ENCODE measurements around the gene BCL2L15. TPM values are rescaled to one million over a fixed set of nuclear protein-coding genes. Genes with fewer than 3 reads are reported as not detected.

BCL2L15 gene
- total and polyA plus RNA-seq, 2 experiments from 2014 or later = 0.32 TPM; not detected in 1

- no peak overlapping the region for H3K9ac ChIP-seq
- H3K4me2 ChIP-seq (ENCODE audit: unreplicated experiment) = no peak overlapping the region
- H3F3A ChIP-seq (ENCODE audit: insufficient read depth) = no peaks in the 10 kb centered on the region
- WGBS, 2 experiments (ENCODE audit: low coverage in 1 of 2, low lambda C conversion rate in 2 of 2, missing lambda C conversion rate in 2 of 2) = 69 to 74% methylated on average over 4 of the region's 4 CpGs
- no peaks in the 10 kb centered on the region for H3K36me3 ChIP-seq (ENCODE audit: low read depth)
- H3K9me3 ChIP-seq (ENCODE audit: low read depth) = no peaks in the 10 kb centered on the region
- TF ChIP-seq EZH2 (IDR thresholded peaks at IDR 0.05; ENCODE audit: insufficient read depth, poor library complexity, severe bottlenecking) = no peak
- no peak for TF ChIP-seq EZH2phosphoT487 (IDR thresholded peaks at IDR 0.05; ENCODE audit: insufficient read depth, low read depth)
- H3K27ac ChIP-seq = no peak overlapping the region
- H3K27me3 ChIP-seq (replicated peaks; ENCODE audit: insufficient read depth) = no peaks in the 10 kb centered on the region
- H3K4me1 ChIP-seq (ENCODE audit: insufficient read depth) = 0 out of 2 replicates have a peak, but pooled peaks cover under 1% of the 10 kb centered on the region
- no peak overlapping the region for H3K4me3 ChIP-seq
- in situ Hi-C loops (cut with MboI) = no loop called here
- H3K9me2 ChIP-seq (ENCODE audit: insufficient read depth) = no peaks in the 10 kb centered on the region
- H3K79me2 ChIP-seq (ENCODE audit: insufficient read depth) = no peaks in the 10 kb centered on the region
- DNase-seq = no peak
- H2AFZ ChIP-seq = no peak overlapping the region
- no peaks in the 10 kb centered on the region for H4K20me1 ChIP-seq (ENCODE audit: insufficient read depth)
These were observed 35.6 kb upstream of the BCL2L15 start for GRCh38 chr1:113922957-113923356.

GRCh38 chr1:113918243-113918642 is 30.9 kb upstream of the BCL2L15 start:
- TF ChIP-seq EZH2 (IDR thresholded peaks at IDR 0.05; ENCODE audit: insufficient read depth, poor library complexity, severe bottlenecking) (no peak), EZH2phosphoT487 (IDR thresholded peaks at IDR 0.05; ENCODE audit: insufficient read depth, low read depth) (no peak)
- H3K9ac ChIP-seq = no peak overlapping the region
- no peaks in the 10 kb centered on the region for H3K36me3 ChIP-seq (ENCODE audit: low read depth)
- no peaks in the 10 kb centered on the region for H3K9me3 ChIP-seq (ENCODE audit: low read depth)
- H2AFZ ChIP-seq = no peak overlapping the region
- H4K20me1 ChIP-seq (ENCODE audit: insufficient read depth) = no peaks in the 10 kb centered on the region
- peaks cover under 1% of the 10 kb centered on the region; the same call in 1 of the 2 replicates for H3K4me1 ChIP-seq (ENCODE audit: insufficient read depth)
- H3K27me3 ChIP-seq (replicated peaks; ENCODE audit: insufficient read depth) = no peaks in the 10 kb centered on the region
- no peak for DNase-seq
- no peak overlapping the region for H3K27ac ChIP-seq
- no peak overlapping the region for H3K4me3 ChIP-seq
- no peaks in the 10 kb centered on the region for H3K9me2 ChIP-seq (ENCODE audit: insufficient read depth)
- no peak overlapping the region for H3K4me2 ChIP-seq (ENCODE audit: unreplicated experiment)
- no peaks in the 10 kb centered on the region for H3K79me2 ChIP-seq (ENCODE audit: insufficient read depth)
- 0 out of 2 replicates have a peak, but pooled peaks cover 7% of the 10 kb centered on the region for H3F3A ChIP-seq (ENCODE audit: insufficient read depth)
- in situ Hi-C loops (cut with MboI) = no loop called here

GRCh38 chr1:113917400-113918082 is 30.2 kb upstream of the BCL2L15 start:
- H3K4me1 ChIP-seq (ENCODE audit: insufficient read depth) = peaks cover 8% of the 10 kb centered on the region
- peak; percentile 73 for DNase-seq
- no peaks in the 10 kb centered on the region for H3K9me3 ChIP-seq (ENCODE audit: low read depth)
- 0 out of 2 replicates have a peak, but pooled peaks cover 7% of the 10 kb centered on the region for H3F3A ChIP-seq (ENCODE audit: insufficient read depth)
- in situ Hi-C loops (cut with MboI) = no loop called here
- no peaks in the 10 kb centered on the region for H3K36me3 ChIP-seq (ENCODE audit: low read depth)
- no peaks in the 10 kb centered on the region for H3K79me2 ChIP-seq (ENCODE audit: insufficient read depth)
- H3K9ac ChIP-seq = no peak overlapping the region
- no peaks in the 10 kb centered on the region for H4K20me1 ChIP-seq (ENCODE audit: insufficient read depth)
- H3K27me3 ChIP-seq (replicated peaks; ENCODE audit: insufficient read depth) = no peaks in the 10 kb centered on the region
- TF ChIP-seq EZH2phosphoT487 (IDR thresholded peaks at IDR 0.05; ENCODE audit: insufficient read depth, low read depth) (no peak), EZH2 (IDR thresholded peaks at IDR 0.05; ENCODE audit: insufficient read depth, poor library complexity, severe bottlenecking) (no peak)
- no peak overlapping the region for H2AFZ ChIP-seq
- no peak overlapping the region for H3K4me3 ChIP-seq
- no peak overlapping the region for H3K27ac ChIP-seq
- WGBS, 2 experiments (ENCODE audit: low coverage in 1 of 2, low lambda C conversion rate in 2 of 2, missing lambda C conversion rate in 2 of 2) = 96 to 100% methylated on average over 2 of the region's 2 CpGs
- no peak overlapping the region for H3K4me2 ChIP-seq (ENCODE audit: unreplicated experiment)
- no peaks in the 10 kb centered on the region for H3K9me2 ChIP-seq (ENCODE audit: insufficient read depth)

- no peak overlapping the region for H3K4me2 ChIP-seq (ENCODE audit: unreplicated experiment)
- WGBS, 2 experiments (ENCODE audit: low coverage in 1 of 2, low lambda C conversion rate in 2 of 2, missing lambda C conversion rate in 2 of 2) = 98 to 99% methylated on average over 5 of the region's 5 CpGs
- H3K4me1 ChIP-seq (ENCODE audit: insufficient read depth) = peaks cover 10% of the 10 kb centered on the region
- H3K9ac ChIP-seq = no peak overlapping the region
- no peaks in the 10 kb centered on the region for H3K27me3 ChIP-seq (replicated peaks; ENCODE audit: insufficient read depth)
- no peak overlapping the region for H2AFZ ChIP-seq
- no peak overlapping the region for H3K27ac ChIP-seq
- H3K9me2 ChIP-seq (ENCODE audit: insufficient read depth) = no peaks in the 10 kb centered on the region
- H3F3A ChIP-seq (ENCODE audit: insufficient read depth) = 0 out of 2 replicates have a peak, but pooled peaks cover 7% of the 10 kb centered on the region
- no peaks in the 10 kb centered on the region for H3K36me3 ChIP-seq (ENCODE audit: low read depth)
- H3K4me3 ChIP-seq = no peak overlapping the region
- TF ChIP-seq EZH2 (IDR thresholded peaks at IDR 0.05; ENCODE audit: insufficient read depth, poor library complexity, severe bottlenecking) = no peak
- TF ChIP-seq EZH2phosphoT487 (IDR thresholded peaks at IDR 0.05; ENCODE audit: insufficient read depth, low read depth) = no peak
- H4K20me1 ChIP-seq (ENCODE audit: insufficient read depth) = no peaks in the 10 kb centered on the region
- H3K9me3 ChIP-seq (ENCODE audit: low read depth) = no peaks in the 10 kb centered on the region
- no peak for DNase-seq
- H3K79me2 ChIP-seq (ENCODE audit: insufficient read depth) = no peaks in the 10 kb centered on the region
- in situ Hi-C loops (cut with MboI) = no loop called here
These were observed 29.6 kb upstream of the BCL2L15 start for GRCh38 chr1:113916974-113917373.

Data from GM23248 (cell line).